Hippocampal formation (tissue), 2 donors: ENCODE data around the gene SREK1.
"Not testable (repeated sequence)": the region's sequence is repeated elsewhere in the genome, so short reads cannot be mapped to it uniquely, and the experiment has no call there.

ENCODE experiments used
- DNase-seq, 2 donors: peaks; one replicate each; lab custom pipeline; 2025; lab: John Stamatoyannopoulos, UW

The SREK1 gene

GRCh38 chr5:66222455-66222854 is 78.4 kb downstream of the SREK1 start:
- no peak for DNase-seq

- not testable (repeated sequence) for DNase-seq
These were observed 78.8 kb downstream of the SREK1 start for GRCh38 chr5:66222896-66223295.

GRCh38 chr5:66223637-66224036 is 79.5 kb downstream of the SREK1 start:
- peak in 1 of 2 donors; percentile 20 for DNase-seq

- DNase-seq: no peak
These were observed 80.2 kb downstream of the SREK1 start for GRCh38 chr5:66224274-66224673.

- no peak for DNase-seq
These were observed 80.9 kb downstream of the SREK1 start for GRCh38 chr5:66224773-66225553.

- no peak for DNase-seq
These were observed 86.5 kb downstream of the SREK1 start for GRCh38 chr5:66230551-66230950.

GRCh38 chr5:66231508-66231907 is 87.4 kb downstream of the SREK1 start:
- no peak for DNase-seq

GRCh38 chr5:66232275-66232674 is 88.2 kb downstream of the SREK1 start:
- no peak for DNase-seq

- DNase-seq: no peak
These were observed 88.8 kb downstream of the SREK1 start for GRCh38 chr5:66232706-66233445.
